Pancreas (tissue), 10 donors: Measurements from ENCODE around the gene GNL2. TPM values are rescaled to one million over a fixed set of nuclear protein-coding genes. Genes with fewer than 3 reads are reported as not detected.

ENCODE experiments used
- ATAC-seq, 4 donors: fragments of 200-7000 bp; cut with Tn5 transposase; one replicate each; pipeline versions ENCODE4 v1.8.0 to v1.9.1; 2020; ENCODE audit warnings: mild to moderate bottlenecking in 4 of 4, moderate library complexity in 4 of 4
- DNase-seq, 6 donors: peaks; one replicate each; pipeline ENCODE4 v3.0.0-alpha.2; 2020
- FAIRE-seq: peaks from 2 replicates; lab custom pipeline; 2012; peaks lifted over from hg19 to GRCh38; lab: Jason Lieb, UNC
- H3K27ac ChIP-seq, 4 donors: fragments of 200-600 bp; sonication (generic); 1 replicate in 3 of 4; 2 replicates in 1 of 4; pipeline versions ENCODE4 v1.5.0 to v1.8.0; 2020
- H3K27me3 ChIP-seq, 4 donors: fragments of 200-600 bp; one replicate each; pipeline ENCODE4 v1.8.0; 2021
- H3K36me3 ChIP-seq, 3 donors: fragments of 200-600 bp; sonication (generic) in 1 of 3; one replicate each; pipeline versions ENCODE4 v1.5.0 to v1.8.0; 2020 to 2021
- H3K4me1 ChIP-seq, 3 donors: fragments of 200-600 bp; one replicate each; pipeline ENCODE4 v1.8.0; 2021
- H3K4me3 ChIP-seq, 4 donors: fragments of 200-600 bp; sonication (generic) in 2 of 4; one replicate each; pipeline versions ENCODE4 v1.5.0 to v1.8.0; 2020 to 2021
- H3K9me3 ChIP-seq, 4 donors: fragments of 200-600 bp; one replicate each; pipeline ENCODE4 v1.8.0; 2021
- WGBS, 2 donors: extraction: QIAGEN DNeasy Blood & Tissue Kit; methylation state at CpG; one replicate each; pipeline ENCODE4 v1.1.7; 2013; 5-methylcytosine and 5-hydroxymethylcytosine counted together
- intact Hi-C, 3 donors: fragments of 100-400 bp; cut with DNase I; formaldehyde crosslinking; loops; one replicate each; pipeline versions ENCODE4 v1.11.1 to v1.14.2; 2022
- polyA plus RNA-seq, 2 donors: library from polyadenylated mRNA; stranded (reverse); fragments of 200-250 nt; gene quantifications; one replicate each; pipeline ENCODE4 v1.2.3, GENCODE V29; 2013
- total RNA-seq, 6 donors: library from RNA; stranded (reverse); fragmentation: NEBNext Ultra II Directional in 4 of 6; extraction: Animal tissue kit (Norgen Biotek cat#: 25700) in 4 of 6; gene quantifications; one replicate each; pipeline versions ENCODE4 v1.2.1 to v1.2.4, GENCODE V29; 2021 to 2023
- TF ChIP-seq, protein P1 (sequence below), 4 donors: fragments of 200-600 bp; sonication (generic) in 3 of 4; IDR thresholded peaks; one replicate each; pipeline versions ENCODE4 v1.5.0 to v1.8.0; 2021; ENCODE audit warnings: antibody characterized with exemption in 4 of 4
- donor health status: healthy with polysubstance abuse.
- donor health status: DM: no; HTN: no; CAD: no; lungs with moderate emphysema.
- donor health status: DM: no; HTN: no; CAD: no.
- donor health status: control.
- donor health status: control.
- donor health status: Bipolar disorder and iron deficiency.
- donor health status: DM: yes; HTN: yes; CAD: no.
- donor health status: DM: no; HTN: no; CAD: no.
- donor health status: DM: no; HTN: no; CAD: no.
- donor health status: DM: yes; HTN: yes; CAD: no.

Gene GNL2
- total and polyA plus RNA-seq, 8 donors, result 9.8 to 69.1 (median 18.2) TPM

DNA sequence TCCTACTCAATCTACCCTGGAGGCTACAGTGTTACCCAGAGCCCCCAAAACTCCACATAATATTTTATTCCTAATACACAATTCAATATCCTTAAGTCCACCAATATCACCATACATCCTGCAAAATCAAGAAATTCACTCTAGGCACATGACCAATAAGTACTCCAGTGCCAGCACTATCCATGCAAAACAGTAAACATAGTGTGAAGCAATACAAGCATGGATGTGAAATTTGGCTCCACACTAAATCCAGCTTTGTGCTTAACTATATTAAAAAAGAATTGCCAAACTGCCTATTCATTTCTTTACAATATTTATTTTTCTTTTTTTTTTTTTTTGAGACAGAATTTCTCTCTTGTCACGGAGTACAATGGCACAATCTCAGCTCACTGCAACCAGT, 78.2 kb downstream of the GNL2 start:
- intact Hi-C loops, result no loop called here
- H3K36me3 ChIP-seq, result peaks cover 0 to 3% (median 0%) of the 10 kb centered on the region in 3 donors
- FAIRE-seq (no peak), ATAC-seq (no peak), DNase-seq (no peak)
- peaks cover 0 to 6% (median 0%) of the 10 kb centered on the region in 3 donors for H3K4me1 ChIP-seq
- TF ChIP-seq, protein P1, sequence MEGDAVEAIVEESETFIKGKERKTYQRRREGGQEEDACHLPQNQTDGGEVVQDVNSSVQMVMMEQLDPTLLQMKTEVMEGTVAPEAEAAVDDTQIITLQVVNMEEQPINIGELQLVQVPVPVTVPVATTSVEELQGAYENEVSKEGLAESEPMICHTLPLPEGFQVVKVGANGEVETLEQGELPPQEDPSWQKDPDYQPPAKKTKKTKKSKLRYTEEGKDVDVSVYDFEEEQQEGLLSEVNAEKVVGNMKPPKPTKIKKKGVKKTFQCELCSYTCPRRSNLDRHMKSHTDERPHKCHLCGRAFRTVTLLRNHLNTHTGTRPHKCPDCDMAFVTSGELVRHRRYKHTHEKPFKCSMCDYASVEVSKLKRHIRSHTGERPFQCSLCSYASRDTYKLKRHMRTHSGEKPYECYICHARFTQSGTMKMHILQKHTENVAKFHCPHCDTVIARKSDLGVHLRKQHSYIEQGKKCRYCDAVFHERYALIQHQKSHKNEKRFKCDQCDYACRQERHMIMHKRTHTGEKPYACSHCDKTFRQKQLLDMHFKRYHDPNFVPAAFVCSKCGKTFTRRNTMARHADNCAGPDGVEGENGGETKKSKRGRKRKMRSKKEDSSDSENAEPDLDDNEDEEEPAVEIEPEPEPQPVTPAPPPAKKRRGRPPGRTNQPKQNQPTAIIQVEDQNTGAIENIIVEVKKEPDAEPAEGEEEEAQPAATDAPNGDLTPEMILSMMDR (IDR thresholded peaks at IDR 0.05), result no peak
- no peaks in the 10 kb centered on the region for H3K27me3 ChIP-seq
- no peak overlapping the region for H3K4me3 ChIP-seq
- no peaks in the 10 kb centered on the region for H3K9me3 ChIP-seq
- H3K27ac ChIP-seq, result no peak overlapping the region
- 91 to 100% methylated on average over 1 of the region's 1 CpG for WGBS, 2 donors

Other genes starting within 250 kb of the GNL2 start
- gene ZC3H12A, start 121.4 kb downstream of the GNL2 start, total RNA-seq, result 10 to 100 TPM in 2 of 6 donors, 1 to 10 TPM in 4; 4.1 to 10.5 (median 9.3) TPM
- gene ZC3H12A, start 121.4 kb downstream of the GNL2 start, polyA plus RNA-seq, result 10 to 100 TPM; 11.4 to 13.1 TPM
- gene MEAF6, start 81.2 kb downstream of the GNL2 start, total RNA-seq, result 10 to 100 TPM; 26.1 to 39.7 (median 27.6) TPM
- 10 to 100 TPM; 32.7 to 59.8 TPM for gene MEAF6, start 81.2 kb downstream of the GNL2 start, polyA plus RNA-seq
- 1 to 10 TPM; 6.5 to 7.8 (median 7.0) TPM for gene SNIP1, start 41.6 kb downstream of the GNL2 start, total RNA-seq
- 1 to 10 TPM; 2.7 to 5.9 TPM for gene SNIP1, start 41.6 kb downstream of the GNL2 start, polyA plus RNA-seq
- gene DNALI1, start 39.0 kb downstream of the GNL2 start, total RNA-seq, result 10 to 100 TPM in 5 of 6 donors, 1 to 10 TPM in 1; 8.7 to 16.3 (median 11.2) TPM
- gene DNALI1, start 39.0 kb downstream of the GNL2 start, polyA plus RNA-seq, result 10 to 100 TPM; 38.4 to 61.0 TPM
- under 1 TPM in 3 of 6 donors, not detected in 3; 0.09 to 0.46 (median 0.13) TPM for gene RSPO1, start 39.0 kb upstream of the GNL2 start, total RNA-seq
- under 1 TPM; 0.11 to 0.26 TPM for gene RSPO1, start 39.0 kb upstream of the GNL2 start, polyA plus RNA-seq
- under 1 TPM; 0.19 to 0.79 (median 0.44) TPM for gene CDCA8, start 96.6 kb upstream of the GNL2 start, total RNA-seq
- gene CDCA8, start 96.6 kb upstream of the GNL2 start, polyA plus RNA-seq, result under 1 TPM; 0.28 to 0.57 TPM
- 1 to 10 TPM; 1.7 to 3.8 (median 1.9) TPM for gene EPHA10, start 169.2 kb upstream of the GNL2 start, total RNA-seq
- 1 to 10 TPM; 2.2 to 2.7 TPM for gene EPHA10, start 169.2 kb upstream of the GNL2 start, polyA plus RNA-seq
- gene MANEAL, start 197.9 kb upstream of the GNL2 start, total RNA-seq, result 1 to 10 TPM; 4.4 to 8.2 (median 6.7) TPM
- 10 to 100 TPM in 1 of 2 donors, 1 to 10 TPM in 1; 4.3 to 10.3 TPM for gene MANEAL, start 197.9 kb upstream of the GNL2 start, polyA plus RNA-seq
- 10 to 100 TPM; 18.2 to 26.9 (median 23.1) TPM for gene C1orf122, start 211.9 kb upstream of the GNL2 start, total RNA-seq
- gene C1orf122, start 211.9 kb upstream of the GNL2 start, polyA plus RNA-seq, result 10 to 100 TPM; 33.1 to 46.1 TPM
- 10 to 100 TPM in 1 of 6 donors, 1 to 10 TPM in 5; 5.2 to 11.9 (median 6.2) TPM for gene YRDC, start 212.3 kb upstream of the GNL2 start, total RNA-seq
- gene YRDC, start 212.3 kb upstream of the GNL2 start, polyA plus RNA-seq, result 1 to 10 TPM; 4.8 to 9.3 TPM